ENCODE measurements around the gene PTCH2. TPM values are rescaled to one million over a fixed set of nuclear protein-coding genes. Genes with fewer than 3 reads are reported as not detected.
"Not testable (repeated sequence)": the region's sequence is repeated elsewhere in the genome, so short reads cannot be mapped to it uniquely, and the experiment has no call there.

PTCH2 gene
- total and polyA plus RNA-seq, 2 of the 13 experiments (the other 11 are each of a cell fraction or from before 2014, with no cell fraction given) = 0.60 to 1.5 TPM

- BruUV-seq (replicated peaks); H3K4me2 ChIP-seq (ENCODE audit: low read depth, low read length); H3K79me2 ChIP-seq (ENCODE audit: insufficient read depth, low read length); ATAC-seq; H2AFZ ChIP-seq (ENCODE audit: low read length); H3K27me3 ChIP-seq (ENCODE audit: control insufficient read depth in 1 of 2, insufficient read depth in 2 of 2, low read length in 2 of 2); FAIRE-seq; H3K9ac ChIP-seq (ENCODE audit: insufficient read depth, low read depth, low read length); H3K4me3 ChIP-seq (replicated peaks in 1 of 3; ENCODE audit: insufficient read depth in 1 of 3, low read depth in 2 of 3, low read length in 3 of 3); H3K36me3 ChIP-seq (replicated peaks in 1 of 2; ENCODE audit: control insufficient read depth in 1 of 2, insufficient read depth in 2 of 2, low read length in 2 of 2); CTCF ChIA-PET (ENCODE audit: low intra/inter-chr PET ratio, low total read pairs); H3K27ac ChIP-seq (ENCODE audit: extremely low read length, insufficient read depth, low read length); DNase-seq (ENCODE audit: low spot score); H4K20me1 ChIP-seq (ENCODE audit: insufficient read depth, low read length); H3K9me3 ChIP-seq (ENCODE audit: low read length); in situ Hi-C loops (cut with HindIII; ENCODE audit: extremely low pct_ligation_motif_present, low pct_unique_long_range_greater_than_20kb): not testable (repeated sequence)
- POLR2A ChIA-PET = interaction anchor here (11.3 kb wide), 1 partner anchor 15 kb away, joined by 570 read pairs; the partner anchor contains the start of genes BTBD19 and DYNLT4
- intact Hi-C loops (cut with micrococcal nuclease; ENCODE audit: unreplicated experiment) = loop anchor here (10.0 kb wide), 1 partner anchor 480 kb away; no protein-coding TSS in a partner anchor
- peaks cover 47% of the 10 kb centered on the region for H3K4me1 ChIP-seq (ENCODE audit: insufficient read depth, low read length)
- WGBS (ENCODE audit: low lambda C conversion rate) = 98% methylated on average over 6 of the region's 6 CpGs
- peak; percentile 66 for TF ChIP-seq ZNF121 (CRISPR knock-in tag; IDR thresholded peaks at IDR 0.05)
Observed at GRCh38 chr1:44824392-44824791, 18.7 kb downstream of the PTCH2 start.

DNA sequence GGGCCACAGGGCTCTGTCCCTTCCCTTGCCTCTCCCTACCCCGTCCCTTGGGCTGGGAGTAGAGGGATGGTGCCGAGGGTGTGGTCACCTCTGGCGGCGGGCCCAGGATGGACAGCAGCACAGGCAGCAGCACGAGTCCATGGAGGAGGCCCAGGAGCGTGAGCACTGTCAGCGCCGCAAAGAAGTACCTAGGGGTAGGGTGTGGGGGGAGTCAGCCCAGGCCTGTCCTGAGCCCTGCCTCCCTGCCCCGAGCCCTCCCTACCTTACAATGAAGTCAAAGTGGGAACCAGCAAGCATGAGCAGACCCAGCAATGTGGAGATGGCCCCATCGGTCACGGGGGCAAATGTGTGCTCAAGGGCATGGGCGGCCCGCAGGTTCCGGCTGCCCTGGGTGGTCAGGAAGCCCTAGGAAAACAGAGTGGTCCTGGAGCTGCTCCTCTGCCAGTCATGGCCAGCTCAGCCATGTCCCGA is 20.0 kb downstream of the PTCH2 start:
- CTCF ChIA-PET (ENCODE audit: low intra/inter-chr PET ratio, low total read pairs) = no interaction called here
- H3K27me3 ChIP-seq (ENCODE audit: control insufficient read depth in 1 of 2, insufficient read depth in 2 of 2, low read length in 2 of 2) = no peaks in the 10 kb centered on the region
- H4K20me1 ChIP-seq (ENCODE audit: insufficient read depth, low read length) = no peaks in the 10 kb centered on the region
- no peak overlapping the region for H3K4me2 ChIP-seq (ENCODE audit: low read depth, low read length)
- H3K9ac ChIP-seq (ENCODE audit: insufficient read depth, low read depth, low read length) = no peak overlapping the region
- ATAC-seq (no peak), DNase-seq (ENCODE audit: low spot score) (no peak), FAIRE-seq (no peak)
- 87% methylated on average over 8 of the region's 15 CpGs for WGBS (ENCODE audit: low lambda C conversion rate)
- no TSS peak for BruUV-seq (replicated peaks)
- POLR2A ChIA-PET = interaction anchor here (1.0 to 11.3 kb wide), 3 partner anchors 13 to 29 kb away, joined by 3 to 570 read pairs (median 168); partner anchors contain the start of genes BTBD19, DYNLT4 and PLK3
- H3K4me1 ChIP-seq (ENCODE audit: insufficient read depth, low read length) = peaks cover 40% of the 10 kb centered on the region
- H2AFZ ChIP-seq (ENCODE audit: low read length) = no peak overlapping the region
- H3K9me3 ChIP-seq (ENCODE audit: low read length) = no peaks in the 10 kb centered on the region
- in situ Hi-C loops (cut with HindIII; ENCODE audit: extremely low pct_ligation_motif_present, low pct_unique_long_range_greater_than_20kb) = no loop called here
- no peaks in the 10 kb centered on the region; a peak in 1 of 5 replicates for H3K36me3 ChIP-seq (replicated peaks in 1 of 2; ENCODE audit: control insufficient read depth in 1 of 2, insufficient read depth in 2 of 2, low read length in 2 of 2)
- H3K27ac ChIP-seq (ENCODE audit: extremely low read length, insufficient read depth, low read length) = no peak overlapping the region
- H3K4me3 ChIP-seq (replicated peaks in 1 of 3; ENCODE audit: insufficient read depth in 1 of 3, low read depth in 2 of 3, low read length in 3 of 3) = no peak overlapping the region
- H3K79me2 ChIP-seq (ENCODE audit: insufficient read depth, low read length) = no peaks in the 10 kb centered on the region
- intact Hi-C loops (cut with micrococcal nuclease; ENCODE audit: unreplicated experiment) = loop anchor here (10.0 kb wide), 1 partner anchor 482 kb away; no protein-coding TSS in a partner anchor
- TF ChIP-seq ZMAT3 (CRISPR knock-in tag; conservative IDR thresholded peaks at IDR 0.05) (no peak), HBP1 (CRISPR knock-in tag; IDR thresholded peaks at IDR 0.05; ENCODE audit: low read depth) (no peak), STAT6 (CRISPR knock-in tag; IDR thresholded peaks at IDR 0.05; ENCODE audit: borderline replicate concordance) (no peak), ZNF225 (CRISPR knock-in tag; IDR thresholded peaks at IDR 0.05) (no peak), ZFYVE20 (CRISPR knock-in tag; IDR thresholded peaks at IDR 0.05; ENCODE audit: borderline replicate concordance, low read depth) (no peak), ATRX (CRISPR knock-in tag; IDR thresholded peaks at IDR 0.05; ENCODE audit: borderline replicate concordance) (no peak), ZNF660 (CRISPR knock-in tag; IDR thresholded peaks at IDR 0.05; ENCODE audit: borderline replicate concordance, low read depth) (no peak)
- TF ChIP-seq, protein P1, sequence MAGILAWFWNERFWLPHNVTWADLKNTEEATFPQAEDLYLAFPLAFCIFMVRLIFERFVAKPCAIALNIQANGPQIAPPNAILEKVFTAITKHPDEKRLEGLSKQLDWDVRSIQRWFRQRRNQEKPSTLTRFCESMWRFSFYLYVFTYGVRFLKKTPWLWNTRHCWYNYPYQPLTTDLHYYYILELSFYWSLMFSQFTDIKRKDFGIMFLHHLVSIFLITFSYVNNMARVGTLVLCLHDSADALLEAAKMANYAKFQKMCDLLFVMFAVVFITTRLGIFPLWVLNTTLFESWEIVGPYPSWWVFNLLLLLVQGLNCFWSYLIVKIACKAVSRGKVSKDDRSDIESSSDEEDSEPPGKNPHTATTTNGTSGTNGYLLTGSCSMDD (CRISPR knock-in tag; IDR thresholded peaks at IDR 0.05) = no peak
- TF ChIP-seq, protein P2, sequence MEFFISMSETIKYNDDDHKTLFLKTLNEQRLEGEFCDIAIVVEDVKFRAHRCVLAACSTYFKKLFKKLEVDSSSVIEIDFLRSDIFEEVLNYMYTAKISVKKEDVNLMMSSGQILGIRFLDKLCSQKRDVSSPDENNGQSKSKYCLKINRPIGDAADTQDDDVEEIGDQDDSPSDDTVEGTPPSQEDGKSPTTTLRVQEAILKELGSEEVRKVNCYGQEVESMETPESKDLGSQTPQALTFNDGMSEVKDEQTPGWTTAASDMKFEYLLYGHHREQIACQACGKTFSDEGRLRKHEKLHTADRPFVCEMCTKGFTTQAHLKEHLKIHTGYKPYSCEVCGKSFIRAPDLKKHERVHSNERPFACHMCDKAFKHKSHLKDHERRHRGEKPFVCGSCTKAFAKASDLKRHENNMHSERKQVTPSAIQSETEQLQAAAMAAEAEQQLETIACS (CRISPR knock-in tag; IDR thresholded peaks at IDR 0.05) = no peak

Data from HepG2 (cell line).